DOHH2 (cell line): ENCODE results near the gene CPXM2.

Experiments
- H3F3A ChIP-seq: fragments of 200-600 bp; sonication (generic), shearing (Covaris generic); 2 replicates; pipeline ENCODE4 v1.6.0; 2016; ENCODE audit warnings: antibody characterized with exemption, mild to moderate bottlenecking; ENCODE audit not compliant: control insufficient read depth, insufficient read depth
- H3K27ac ChIP-seq: fragments of 200-600 bp; sonication (generic); 2 replicates; pipeline ENCODE4 v1.5.1; 2014; ENCODE audit warnings: low read depth, mild to moderate bottlenecking, low read length, moderate library complexity
- H3K27me3 ChIP-seq: fragments of 200-600 bp; sonication (generic); 2 replicates; pipeline ENCODE4 v1.6.1; 2014; ENCODE audit warnings: mild to moderate bottlenecking, low read length, mixed read lengths; ENCODE audit not compliant: control insufficient read depth
- H3K36me3 ChIP-seq: fragments of 200-600 bp; sonication (generic); 2 replicates; pipeline ENCODE4 v1.6.1; 2014; ENCODE audit warnings: mild to moderate bottlenecking, low read length, moderate library complexity, mixed read lengths; ENCODE audit not compliant: control insufficient read depth
- H3K4me1 ChIP-seq: fragments of 200-600 bp; sonication (generic); 2 replicates; pipeline ENCODE4 v1.6.1; 2014; ENCODE audit warnings: mild to moderate bottlenecking, low read length, mixed read lengths; ENCODE audit not compliant: control insufficient read depth
- H3K4me2 ChIP-seq: fragments of 200-600 bp; sonication (generic); 2 replicates; pipeline ENCODE4 v1.6.0; 2014; ENCODE audit warnings: mild to moderate bottlenecking, low read length, moderate library complexity
- H3K4me3 ChIP-seq: fragments of 200-600 bp; sonication (generic); 2 replicates; pipeline ENCODE4 v1.5.1; 2014; ENCODE audit warnings: mild to moderate bottlenecking, low read length, mixed read lengths
- H3K79me2 ChIP-seq: fragments of 200-600 bp; sonication (generic); 2 replicates; pipeline ENCODE4 v1.6.1; 2014; ENCODE audit warnings: mild to moderate bottlenecking, low read length, mixed read lengths; ENCODE audit not compliant: control insufficient read depth
- H3K9me2 ChIP-seq: fragments of 200-600 bp; sonication (generic); replicated peaks from 2 replicates; pipeline ENCODE4 v1.6.1; 2014; ENCODE audit warnings: mild to moderate bottlenecking, low read length, mixed read lengths; ENCODE audit not compliant: control insufficient read depth
- H3K9me3 ChIP-seq: fragments of 200-600 bp; sonication (generic); 2 replicates; pipeline ENCODE4 v1.6.1; 2014; ENCODE audit warnings: antibody characterized with exemption, low read length, mixed read lengths; ENCODE audit not compliant: control insufficient read depth, insufficient read depth
- H4K20me1 ChIP-seq: fragments of 200-600 bp; sonication (generic); 2 replicates; pipeline ENCODE4 v1.6.0; 2014; ENCODE audit warnings: low read depth, mild to moderate bottlenecking, antibody characterized with exemption, low read length, moderate library complexity; ENCODE audit not compliant: control insufficient read depth, insufficient read depth
- EZH2phosphoT487 ChIP-seq: fragments of 200-600 bp; sonication (generic); IDR thresholded peaks from 2 replicates; pipeline ENCODE4 v1.6.1; 2017; ENCODE audit warnings: borderline replicate concordance, mild to moderate bottlenecking, antibody characterized with exemption, low read length, moderate library complexity, mixed read lengths
- TF ChIP-seq, protein P1 (sequence below): fragments of 200-600 bp; sonication (generic); IDR thresholded peaks from one replicate; pipeline ENCODE4 v1.5.1; 2014; ENCODE audit warnings: antibody characterized with exemption, mild to moderate bottlenecking, low read depth, low read length; ENCODE audit not compliant: poor library complexity, severe bottlenecking

The CPXM2 gene

DNA sequence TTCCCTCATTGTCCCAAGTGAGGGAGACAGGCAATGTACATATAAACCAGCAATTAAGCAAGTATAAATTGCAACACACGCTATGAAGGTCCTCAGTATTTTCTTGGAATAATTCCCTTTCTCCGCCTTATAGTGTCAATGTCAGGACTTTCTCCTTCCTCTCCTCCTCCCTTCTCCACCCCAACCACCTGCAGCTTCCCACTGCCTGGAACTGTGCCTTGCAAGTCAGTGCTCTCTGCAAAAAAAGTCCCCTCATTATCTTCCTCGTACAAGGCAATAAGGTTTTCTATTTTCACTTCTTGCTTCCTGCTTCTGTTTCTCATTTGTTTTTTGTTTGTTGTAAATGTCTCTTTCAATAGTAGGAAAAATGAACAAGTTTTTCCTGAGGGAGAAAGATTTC, 113.7 kb downstream of the CPXM2 start:
- H3K9me2 ChIP-seq: no peaks in the 10 kb centered on the region; the same call in 1 of the 2 replicates
- no peaks in the 10 kb centered on the region for H3K36me3 ChIP-seq
- peaks cover 3% of the 10 kb centered on the region; the same call in 1 of the 2 replicates for H3K9me3 ChIP-seq
- no peak for TF ChIP-seq EZH2phosphoT487
- TF ChIP-seq, protein P1, sequence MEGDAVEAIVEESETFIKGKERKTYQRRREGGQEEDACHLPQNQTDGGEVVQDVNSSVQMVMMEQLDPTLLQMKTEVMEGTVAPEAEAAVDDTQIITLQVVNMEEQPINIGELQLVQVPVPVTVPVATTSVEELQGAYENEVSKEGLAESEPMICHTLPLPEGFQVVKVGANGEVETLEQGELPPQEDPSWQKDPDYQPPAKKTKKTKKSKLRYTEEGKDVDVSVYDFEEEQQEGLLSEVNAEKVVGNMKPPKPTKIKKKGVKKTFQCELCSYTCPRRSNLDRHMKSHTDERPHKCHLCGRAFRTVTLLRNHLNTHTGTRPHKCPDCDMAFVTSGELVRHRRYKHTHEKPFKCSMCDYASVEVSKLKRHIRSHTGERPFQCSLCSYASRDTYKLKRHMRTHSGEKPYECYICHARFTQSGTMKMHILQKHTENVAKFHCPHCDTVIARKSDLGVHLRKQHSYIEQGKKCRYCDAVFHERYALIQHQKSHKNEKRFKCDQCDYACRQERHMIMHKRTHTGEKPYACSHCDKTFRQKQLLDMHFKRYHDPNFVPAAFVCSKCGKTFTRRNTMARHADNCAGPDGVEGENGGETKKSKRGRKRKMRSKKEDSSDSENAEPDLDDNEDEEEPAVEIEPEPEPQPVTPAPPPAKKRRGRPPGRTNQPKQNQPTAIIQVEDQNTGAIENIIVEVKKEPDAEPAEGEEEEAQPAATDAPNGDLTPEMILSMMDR: no peak
- no peak overlapping the region for H3K4me3 ChIP-seq
- H3F3A ChIP-seq: peaks cover 5% of the 10 kb centered on the region; the same call in 1 of the 2 replicates
- no peaks in the 10 kb centered on the region for H3K79me2 ChIP-seq
- H3K4me1 ChIP-seq: no peaks in the 10 kb centered on the region
- H3K27me3 ChIP-seq: peaks cover 20% of the 10 kb centered on the region; the same call in 1 of the 2 replicates
- no peaks in the 10 kb centered on the region for H4K20me1 ChIP-seq
- no peak overlapping the region for H3K27ac ChIP-seq
- H3K4me2 ChIP-seq: no peak overlapping the region

DNA sequence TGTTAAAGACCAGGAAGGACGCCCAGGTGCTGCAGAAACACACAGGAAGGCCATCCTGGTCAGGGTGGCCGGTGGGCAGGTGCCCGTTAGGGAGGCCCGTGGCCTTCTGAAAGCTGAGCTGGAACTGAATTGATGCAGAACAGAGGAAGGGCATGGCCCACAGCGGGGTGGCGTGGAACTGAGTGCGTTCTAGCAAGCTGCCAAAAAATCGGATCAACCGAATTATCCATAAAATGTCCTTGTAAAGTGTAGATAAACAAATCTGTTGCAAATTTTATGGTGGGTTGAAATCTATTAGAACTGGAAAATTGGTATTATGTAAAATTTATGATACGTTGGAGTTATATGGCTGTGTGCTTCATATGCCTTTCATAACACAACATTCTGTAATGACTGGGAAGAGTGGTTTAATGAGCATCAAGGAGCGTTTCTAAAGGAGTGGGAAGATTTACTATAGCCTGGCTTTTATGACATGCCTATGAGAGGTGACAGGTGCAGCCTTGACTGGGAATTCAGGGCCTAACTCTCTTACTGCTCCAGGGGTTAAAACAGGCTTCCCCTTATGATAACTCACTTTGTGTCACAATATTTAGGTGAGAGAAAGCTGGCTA, 117.4 kb downstream of the CPXM2 start:
- no peaks in the 10 kb centered on the region for H3K36me3 ChIP-seq
- H3K27me3 ChIP-seq: peaks cover 7% of the 10 kb centered on the region; the same call in 1 of the 2 replicates
- H3K9me3 ChIP-seq: peaks cover 7% of the 10 kb centered on the region; the same call in 1 of the 2 replicates
- peaks cover 5% of the 10 kb centered on the region; the same call in 1 of the 2 replicates for H3F3A ChIP-seq
- TF ChIP-seq, protein P1: no peak
- no peak for TF ChIP-seq EZH2phosphoT487
- H3K4me2 ChIP-seq: no peak overlapping the region
- H3K9me2 ChIP-seq: no peaks in the 10 kb centered on the region; the same call in 1 of the 2 replicates
- H3K27ac ChIP-seq: no peak overlapping the region
- H4K20me1 ChIP-seq: no peaks in the 10 kb centered on the region
- H3K4me1 ChIP-seq: no peaks in the 10 kb centered on the region
- H3K79me2 ChIP-seq: no peaks in the 10 kb centered on the region
- H3K4me3 ChIP-seq: no peak overlapping the region

DNA sequence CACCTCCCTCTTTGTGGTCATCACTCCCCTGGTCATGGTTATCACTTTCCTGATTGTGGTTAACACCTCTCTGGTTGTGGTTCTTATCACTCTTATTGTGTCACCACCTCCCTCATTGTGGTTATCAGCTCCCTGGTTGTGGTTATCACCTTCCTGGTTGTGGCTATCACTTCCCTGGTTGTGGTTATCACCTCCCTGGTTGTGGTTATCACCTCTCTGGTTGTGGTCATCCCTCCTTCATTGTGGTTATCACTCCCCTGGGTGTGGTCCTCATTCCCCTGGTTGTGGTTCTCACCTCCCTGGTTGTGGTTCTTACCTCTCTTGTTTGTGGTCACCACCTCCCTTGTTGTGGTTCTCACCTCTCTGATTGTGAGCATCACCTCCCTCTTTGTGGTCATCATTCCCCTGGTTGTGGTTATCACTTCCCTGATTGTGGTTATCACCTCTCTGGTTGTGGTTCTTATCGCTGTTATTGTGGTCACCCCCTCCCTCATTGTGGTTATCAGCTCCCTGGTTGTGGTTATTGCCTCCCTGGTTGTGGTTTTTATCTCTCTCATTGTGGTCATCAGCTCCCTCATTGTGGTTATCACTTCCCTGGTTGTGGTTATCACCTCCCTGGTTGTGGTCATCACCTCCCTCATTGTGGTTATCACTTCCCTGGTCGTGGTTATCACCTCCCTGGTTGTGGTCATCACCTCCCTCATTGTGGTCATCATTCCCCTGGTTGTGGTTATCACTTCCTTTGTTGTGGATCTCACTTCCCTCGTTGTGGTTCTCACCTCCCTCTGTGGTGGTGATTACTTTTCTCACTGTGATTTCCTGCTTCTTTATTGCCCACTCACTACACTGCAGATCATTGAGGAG, 118.7 kb downstream of the CPXM2 start:
- H3F3A ChIP-seq: peaks cover 5% of the 10 kb centered on the region; the same call in 1 of the 2 replicates

More for the DNA sequence above, 118.7 kb downstream of the CPXM2 start:
- Histone ChIP-seq H3K27me3 (peaks cover 10% of the 10 kb centered on the region), H3K4me2 (no peak overlapping the region), H3K4me1 (no peaks in the 10 kb centered on the region), H3K27ac (no peak overlapping the region), H3K9me2 (no peaks in the 10 kb centered on the region; the same call in 1 of the 2 replicates), H3K79me2 (no peaks in the 10 kb centered on the region), H3K9me3 (peaks cover 7% of the 10 kb centered on the region; the same call in 1 of the 2 replicates), H4K20me1 (no peaks in the 10 kb centered on the region), H3K36me3 (no peaks in the 10 kb centered on the region), H3K4me3 (no peak overlapping the region)
- TF ChIP-seq, protein P1: no peak
- no peak for TF ChIP-seq EZH2phosphoT487
